ENCODE data around the gene SLC6A6. TPM values are rescaled to one million over a fixed set of nuclear protein-coding genes. Genes with fewer than 3 reads are reported as not detected.

Gene SLC6A6
- total RNA-seq = 10 to 100 TPM; 44.2 to 46.4 TPM

DNA sequence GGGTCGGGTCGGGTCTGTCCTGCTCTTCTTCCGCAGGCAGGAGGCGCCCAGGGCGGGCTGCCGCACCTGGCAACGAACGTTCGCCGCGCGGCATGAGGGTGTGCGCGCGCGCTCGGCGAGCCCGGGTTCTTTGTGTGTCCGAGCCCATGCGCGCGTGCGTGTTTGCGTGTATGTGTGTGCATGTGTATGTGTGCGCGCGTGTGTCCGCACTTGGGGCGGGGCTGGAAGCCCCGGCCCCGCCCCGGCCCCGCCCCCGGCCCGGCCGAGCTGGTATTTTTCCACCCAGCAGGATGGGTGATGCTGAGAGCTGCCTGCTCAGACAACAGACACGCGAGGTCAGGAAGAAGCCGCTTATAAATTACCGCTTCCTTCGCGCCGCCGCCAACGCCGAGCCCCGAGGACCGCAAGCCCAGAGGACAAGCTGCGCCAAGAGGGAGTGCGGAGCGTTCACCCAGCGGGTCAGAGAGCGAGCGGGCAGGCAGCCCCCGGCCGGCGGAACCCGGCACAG is at the start of gene SLC6A6:
TSS of gene SLC6A6 (plus strand) at position 303 of the 508 bp plus-strand sequence. CDS start 41,029 bp downstream, outside the sequence.
- ChIA-PET POLR2A (interaction anchor here (0.6 to 3.2 kb wide), 9 partner anchors 8 to 278 kb away, joined by 3 to 42 read pairs (median 4); partner anchors contain the start of genes CCDC174, CHCHD4, LSM3 and TMEM43), CTCF (interaction anchor here (0.7 to 2.9 kb wide), 8 partner anchors 10 to 141 kb away, joined by 3 to 10 read pairs (median 3); no protein-coding TSS in a partner anchor)

DNA sequence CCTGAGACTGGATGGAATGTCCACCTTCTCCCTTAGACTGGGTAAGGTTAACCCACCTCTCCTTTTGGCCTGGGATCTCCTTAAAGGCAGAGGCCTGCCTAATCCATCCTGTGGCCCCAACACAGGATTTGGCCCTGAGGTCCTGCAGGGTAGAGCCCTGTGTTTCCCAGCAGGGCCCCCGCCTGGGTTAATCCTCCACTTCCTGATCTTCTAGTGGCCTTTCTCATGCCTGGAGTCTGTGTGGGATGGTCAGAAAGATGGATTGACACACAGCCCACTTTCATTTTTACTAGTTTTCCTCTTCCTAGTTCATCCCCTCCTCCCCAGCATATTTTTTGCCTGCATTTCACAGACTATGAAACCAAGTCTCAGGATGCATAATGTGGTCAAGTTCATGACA is 48.9 kb upstream of the SLC6A6 start:
- ChIA-PET CTCF (interaction anchor here (0.6 kb wide), 1 partner anchor 205 kb away, joined by 4 read pairs; no protein-coding TSS in a partner anchor), POLR2A (no interaction called here)

DNA sequence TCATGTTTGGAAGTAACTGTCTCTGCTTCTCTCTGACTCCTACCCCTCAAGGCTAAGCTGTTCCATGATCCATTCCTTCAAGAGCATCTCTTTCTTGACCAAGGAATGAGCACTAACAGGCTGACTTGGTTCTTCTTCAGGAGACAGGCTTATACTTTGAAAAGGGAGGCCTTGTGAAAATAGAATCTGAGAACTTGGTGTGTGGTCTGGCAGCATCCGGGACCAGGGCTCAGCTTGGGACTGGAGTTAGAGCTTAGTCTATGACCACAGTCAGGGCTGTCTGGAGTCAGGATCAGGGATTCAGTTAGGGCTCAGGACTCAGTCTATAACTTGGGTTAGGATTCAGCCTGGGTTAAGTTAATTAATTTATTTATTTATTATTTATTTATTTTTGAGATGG is 44.9 kb upstream of the SLC6A6 start:
- ChIA-PET CTCF (no interaction called here), POLR2A (no interaction called here)

DNA sequence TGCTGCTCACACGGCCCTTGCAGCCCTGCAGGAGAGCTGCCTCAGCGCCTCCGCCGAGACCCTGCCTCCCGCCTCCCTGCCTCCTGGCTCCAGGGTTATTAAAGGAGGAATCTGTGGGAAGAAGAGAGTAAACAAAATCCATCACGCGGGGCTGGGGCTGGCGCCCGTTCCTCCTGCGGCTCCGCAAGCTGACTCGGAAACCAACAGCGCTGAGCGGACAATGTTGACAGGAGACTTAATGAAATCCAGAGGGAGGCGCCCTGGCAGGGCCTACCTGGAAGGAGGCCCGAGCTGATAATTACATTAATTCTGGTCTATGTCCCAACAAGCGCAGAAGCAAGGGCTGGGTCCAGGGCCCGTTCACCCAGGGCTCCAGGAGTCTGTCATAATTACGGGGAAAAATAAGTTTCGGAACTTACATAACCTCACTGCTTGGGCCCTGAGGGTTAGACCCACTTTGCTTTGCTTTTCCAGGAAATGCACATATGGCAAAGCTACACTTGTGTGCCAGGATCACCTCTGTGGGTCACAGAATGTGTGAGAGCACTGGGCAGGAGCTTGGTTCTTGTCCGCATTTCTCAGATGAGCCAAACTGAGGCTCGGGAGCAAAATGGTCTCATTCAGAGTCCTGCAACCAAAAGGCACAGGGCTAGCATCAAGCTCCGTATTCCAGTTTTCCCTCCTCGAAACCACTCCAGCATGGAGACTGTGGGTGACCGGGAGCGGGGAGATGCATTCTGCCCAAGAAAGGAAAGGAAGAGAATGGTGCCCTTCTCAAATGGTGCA is 43.8 kb upstream of the SLC6A6 start:
- CTCF ChIA-PET = no interaction called here
- POLR2A ChIA-PET = no interaction called here

DNA sequence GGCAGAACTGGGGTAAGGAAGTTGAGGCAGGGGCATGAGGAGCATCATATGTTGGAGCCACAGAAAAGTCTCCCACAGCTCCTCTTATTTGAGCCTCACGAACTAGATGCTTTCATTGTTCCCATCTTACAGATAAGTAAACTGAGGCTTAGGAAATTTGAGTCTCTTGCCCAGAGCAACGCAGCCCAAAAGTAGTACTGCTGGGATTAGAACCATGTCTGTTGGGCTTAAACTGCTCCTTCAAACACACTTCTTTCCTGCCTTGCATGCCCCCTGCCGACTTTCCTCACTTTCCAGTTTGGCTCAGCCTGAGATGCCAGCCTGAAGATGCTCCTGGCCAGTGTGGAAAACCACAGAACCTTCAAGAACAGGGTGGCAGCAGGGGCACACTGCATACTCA is 43.1 kb upstream of the SLC6A6 start:
- ChIA-PET CTCF (no interaction called here), POLR2A (no interaction called here)

DNA sequence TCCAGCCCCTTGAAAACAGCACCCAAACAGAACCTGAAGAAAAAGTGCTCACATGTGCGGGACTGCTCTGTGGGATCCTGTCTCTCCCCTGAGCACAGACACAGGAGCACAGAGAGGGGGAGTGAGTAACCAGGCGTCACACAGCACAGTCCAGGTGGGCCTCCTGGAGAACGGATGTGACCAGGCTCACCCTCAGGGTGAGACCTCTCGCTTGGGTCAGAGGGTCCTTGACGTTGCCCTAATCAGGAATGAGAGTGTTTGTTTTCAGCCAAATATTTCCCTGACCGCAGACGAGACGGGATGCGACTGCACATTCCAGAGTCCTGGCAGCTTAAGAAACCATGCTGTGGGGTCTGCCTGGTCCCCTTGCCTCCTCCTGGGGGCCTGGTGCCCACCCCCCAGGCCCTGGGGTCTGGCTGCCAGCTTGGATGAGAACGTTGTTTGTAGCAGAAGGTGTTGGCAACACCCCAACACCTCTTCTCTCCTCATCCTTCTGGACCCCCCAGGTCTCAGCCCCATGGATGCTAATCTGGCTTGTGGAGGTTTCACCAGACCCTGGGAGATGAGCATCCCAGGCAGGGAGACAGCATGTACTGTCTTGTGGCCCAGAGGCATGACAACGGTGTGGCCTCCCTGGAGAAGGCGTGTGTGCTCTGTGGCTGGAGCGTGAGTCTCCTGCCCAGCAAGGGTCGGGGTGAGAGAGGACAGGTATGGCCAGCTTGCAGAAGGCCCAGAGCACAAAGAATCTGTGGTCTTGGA is 42.1 kb upstream of the SLC6A6 start:
- POLR2A ChIA-PET = no interaction called here
- CTCF ChIA-PET = no interaction called here

DNA sequence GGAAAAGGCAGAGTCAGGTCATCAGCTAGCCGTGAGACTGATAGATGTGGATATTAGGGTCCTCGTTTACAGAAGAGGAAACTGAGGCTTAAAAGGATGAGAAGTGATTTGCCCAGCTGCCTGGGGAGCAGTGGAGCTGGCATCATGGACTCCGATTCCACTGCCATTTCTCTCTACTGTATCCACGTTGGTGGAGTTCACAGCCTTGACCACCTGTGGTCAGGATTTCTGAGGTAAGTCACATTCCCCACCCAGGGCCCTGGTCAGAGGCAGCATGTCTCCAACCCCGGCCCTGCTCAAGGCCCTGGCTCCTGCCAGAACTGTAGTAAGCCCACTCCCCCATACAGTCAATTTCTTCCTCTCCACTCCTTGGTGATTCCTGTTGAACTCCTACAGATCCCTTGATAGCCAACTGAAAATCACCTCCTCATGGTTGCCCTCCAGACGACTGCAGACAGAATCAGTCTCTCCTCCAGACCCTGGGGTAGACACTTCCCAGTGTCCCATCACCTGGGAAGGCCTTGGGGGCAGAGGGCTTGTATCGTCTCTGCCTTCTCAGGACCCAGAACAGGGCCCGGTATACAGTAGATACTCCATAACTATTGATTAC is 41.2 kb upstream of the SLC6A6 start:
- POLR2A ChIA-PET = no interaction called here
- CTCF ChIA-PET = no interaction called here

DNA sequence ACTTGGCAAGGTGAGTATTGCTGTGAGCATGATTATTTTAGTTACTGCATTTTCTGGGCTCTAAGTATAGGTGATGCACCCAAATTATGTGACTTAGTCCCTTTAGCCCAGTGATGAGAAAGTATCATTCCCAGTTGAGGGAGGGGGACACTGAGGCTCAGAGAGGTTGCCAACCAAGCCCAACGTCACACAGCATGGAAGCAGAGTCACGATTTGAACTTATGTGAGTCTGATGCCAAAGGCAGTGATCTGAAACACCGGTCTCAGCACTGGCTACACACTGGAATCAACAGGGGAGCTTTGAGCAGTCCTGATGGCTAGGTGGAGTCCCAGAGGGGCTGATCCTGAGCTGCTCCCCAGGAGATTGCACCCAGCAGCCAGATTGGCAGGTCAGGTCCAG is 39.5 kb upstream of the SLC6A6 start:
- ChIA-PET CTCF (no interaction called here), POLR2A (interaction anchor here (0.6 kb wide), 1 partner anchor 159 kb away, joined by 3 read pairs; no protein-coding TSS in a partner anchor)

DNA sequence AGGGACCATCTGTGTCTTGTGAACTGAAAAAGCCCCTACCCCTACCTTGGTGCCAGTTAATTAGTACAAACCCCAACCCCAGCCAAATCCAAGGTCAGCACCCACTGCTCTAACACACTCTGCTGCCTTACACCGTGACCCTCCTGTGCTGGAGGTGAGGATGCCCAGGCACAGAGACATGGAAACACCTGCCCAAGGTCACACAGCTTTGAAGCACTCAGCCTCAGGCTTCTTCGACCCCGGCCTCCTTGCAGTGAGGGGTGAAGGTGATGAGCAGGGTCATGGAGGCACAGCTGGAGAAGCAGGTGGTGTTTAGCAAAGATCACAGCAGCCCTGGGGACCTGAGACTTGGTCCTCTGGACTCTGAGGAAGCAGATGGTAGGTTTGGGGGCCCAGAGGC is 39.0 kb upstream of the SLC6A6 start:
- ChIA-PET POLR2A (no interaction called here), CTCF (no interaction called here)

DNA sequence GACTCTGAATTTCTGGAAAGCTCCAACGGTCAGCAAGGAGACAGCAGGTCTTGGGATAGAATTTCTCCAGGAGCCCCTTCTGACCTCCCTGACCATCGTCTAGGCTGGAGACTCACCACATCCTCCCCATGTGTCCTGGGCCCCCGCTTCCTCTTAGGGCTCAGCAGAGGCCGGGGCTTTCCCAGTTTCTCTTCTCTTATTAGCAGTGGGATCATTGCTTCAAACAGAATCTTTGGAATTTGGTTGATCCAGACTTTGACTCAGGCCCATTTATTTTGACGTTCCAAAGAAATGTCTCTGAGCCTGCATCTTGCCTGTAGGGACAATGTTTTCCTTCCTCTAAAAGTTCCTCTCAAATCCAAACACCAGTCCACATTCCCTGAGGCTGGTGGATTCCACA is 38.4 kb upstream of the SLC6A6 start:
- ChIA-PET POLR2A (no interaction called here), CTCF (no interaction called here)

DNA sequence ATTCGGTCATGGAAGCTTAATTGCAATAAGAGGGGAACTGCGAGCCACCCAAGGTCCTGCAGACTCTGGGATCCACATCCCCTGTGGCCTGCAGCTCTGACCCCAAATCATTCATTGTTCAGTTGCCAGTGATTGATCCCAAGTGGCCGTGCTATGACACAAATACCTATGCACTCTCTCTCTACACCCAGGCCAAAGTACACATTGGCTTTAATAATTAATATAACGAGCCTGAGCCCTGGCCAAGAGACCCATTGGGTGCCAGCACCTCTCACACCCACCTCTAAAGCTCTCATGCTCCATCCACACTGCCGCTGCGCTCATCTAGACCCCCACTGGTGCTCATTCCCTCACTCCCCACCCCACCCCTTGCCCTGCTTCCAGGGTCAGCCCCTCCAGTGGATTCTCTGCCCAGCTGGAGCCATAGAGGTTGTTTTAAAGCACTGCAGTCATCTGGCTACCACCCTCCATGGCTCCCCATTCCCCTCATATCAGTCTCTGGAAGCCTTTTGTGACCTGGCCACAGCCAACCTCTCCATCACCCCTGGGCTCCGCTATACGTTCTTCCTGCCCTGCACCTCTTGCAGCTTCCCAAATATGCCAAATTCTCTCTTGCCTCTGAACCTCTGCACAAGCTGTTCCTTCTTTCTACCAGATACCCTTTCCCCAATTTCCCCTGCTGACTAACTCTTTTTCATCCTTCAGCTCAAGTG is 37.7 kb upstream of the SLC6A6 start:
- POLR2A ChIA-PET = no interaction called here

DNA sequence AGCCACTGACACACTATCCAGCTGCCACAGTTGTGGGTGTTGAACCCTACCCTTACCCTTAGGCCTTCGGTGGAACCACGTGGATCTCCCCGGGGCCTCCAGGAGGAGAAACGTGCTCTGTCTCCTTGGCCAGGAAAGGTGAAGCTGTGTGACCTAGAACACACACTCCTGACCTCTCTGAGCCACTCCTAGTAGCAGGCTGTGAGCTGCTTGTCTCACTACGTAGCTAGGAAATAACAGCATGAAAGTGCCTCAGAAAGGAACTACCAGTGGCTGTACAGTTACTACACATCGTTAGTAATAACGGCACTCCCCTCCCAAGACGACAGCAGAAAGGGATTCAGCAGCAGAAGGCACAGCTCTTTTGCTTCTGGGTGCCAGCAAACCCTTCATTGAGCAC is 36.2 kb upstream of the SLC6A6 start:
- CTCF ChIA-PET = no interaction called here
- POLR2A ChIA-PET = no interaction called here

More for the DNA sequence above, 37.7 kb upstream of the SLC6A6 start:
- CTCF ChIA-PET = no interaction called here

DNA sequence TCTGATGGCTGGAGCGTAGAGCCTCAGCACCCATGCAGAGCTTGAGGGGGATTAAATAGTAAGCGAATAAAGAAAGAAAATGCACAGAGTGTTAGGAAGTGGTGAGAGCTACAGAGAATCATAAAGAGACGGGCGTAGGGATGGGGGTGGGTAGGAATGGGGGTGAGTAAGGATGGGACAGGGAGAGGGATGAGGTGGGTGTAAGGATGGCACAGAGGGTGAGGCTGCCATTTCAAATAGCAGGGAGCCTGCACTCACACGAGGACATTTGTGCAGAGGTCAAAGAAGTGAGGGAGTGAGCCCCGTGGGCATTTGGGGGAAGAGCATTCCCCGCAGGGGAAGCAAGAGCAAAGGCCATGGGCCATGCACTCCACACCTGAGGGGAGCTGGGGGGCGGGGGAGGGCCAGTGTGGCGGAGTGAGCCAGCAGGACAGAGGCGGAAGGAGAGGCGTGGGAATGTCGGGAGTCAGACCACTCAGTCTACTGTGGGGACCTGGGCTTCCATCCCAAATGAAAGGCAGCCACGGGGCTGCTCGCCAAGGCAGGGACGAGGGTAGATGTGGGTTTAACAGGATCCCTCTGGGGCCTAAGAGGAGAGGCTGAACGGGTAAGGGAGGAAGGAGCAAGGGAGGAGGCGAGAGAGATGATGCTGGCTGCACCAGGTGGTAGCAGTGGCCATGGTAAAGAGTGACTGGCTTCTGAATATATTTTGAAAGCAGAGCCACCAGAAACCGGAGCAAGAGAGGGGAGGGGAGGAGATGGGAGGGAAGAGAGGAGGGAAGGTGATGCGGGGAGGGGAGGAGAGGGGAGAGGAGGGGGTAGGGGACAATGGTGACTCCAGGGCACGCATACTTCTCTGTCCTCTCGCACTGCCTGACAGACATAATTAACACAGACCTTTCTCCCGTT is 35.2 kb upstream of the SLC6A6 start:
- CTCF ChIA-PET = no interaction called here

DNA sequence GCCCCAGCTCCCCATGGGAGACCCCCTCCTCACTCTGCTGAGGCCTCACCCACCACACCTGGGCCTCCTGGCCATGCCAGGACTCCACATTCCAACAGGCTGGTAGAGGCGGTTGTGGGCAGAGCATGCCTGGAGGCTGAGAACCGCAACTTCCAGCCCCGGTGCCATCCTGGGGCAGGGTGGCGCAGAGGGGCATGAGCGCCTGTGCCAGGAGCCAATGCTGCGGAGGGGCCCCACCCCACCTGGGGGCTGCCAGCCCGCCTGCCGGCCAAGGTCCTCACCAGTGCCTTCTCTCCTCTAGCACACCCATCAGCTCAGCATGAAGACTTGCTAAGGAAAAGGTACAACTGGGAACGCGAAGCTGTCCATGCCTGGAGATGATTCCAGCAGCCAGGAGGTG is 34.3 kb upstream of the SLC6A6 start:
- POLR2A ChIA-PET = no interaction called here
- CTCF ChIA-PET = no interaction called here

More for the DNA sequence above, 35.2 kb upstream of the SLC6A6 start:
- POLR2A ChIA-PET = no interaction called here

DNA sequence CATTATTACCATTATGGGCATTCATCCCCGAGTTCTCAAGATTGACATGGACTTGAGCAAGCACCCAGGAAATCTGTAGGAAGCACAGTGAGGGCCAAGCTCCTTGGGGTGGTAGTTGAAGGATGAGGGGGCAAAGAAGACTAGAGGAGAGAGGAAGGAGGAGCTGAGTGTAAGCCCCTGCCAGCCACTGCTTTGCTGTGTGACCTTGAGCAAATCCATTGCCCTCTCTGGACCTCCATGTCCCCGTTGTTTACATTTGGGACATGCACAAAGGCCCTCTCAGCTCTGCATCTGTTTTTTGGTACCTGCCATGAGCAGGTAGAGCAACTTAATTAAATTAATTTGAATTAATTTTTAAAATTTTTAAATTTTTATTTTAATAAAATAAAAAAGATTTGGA is 33.5 kb upstream of the SLC6A6 start:
- POLR2A ChIA-PET = no interaction called here

DNA sequence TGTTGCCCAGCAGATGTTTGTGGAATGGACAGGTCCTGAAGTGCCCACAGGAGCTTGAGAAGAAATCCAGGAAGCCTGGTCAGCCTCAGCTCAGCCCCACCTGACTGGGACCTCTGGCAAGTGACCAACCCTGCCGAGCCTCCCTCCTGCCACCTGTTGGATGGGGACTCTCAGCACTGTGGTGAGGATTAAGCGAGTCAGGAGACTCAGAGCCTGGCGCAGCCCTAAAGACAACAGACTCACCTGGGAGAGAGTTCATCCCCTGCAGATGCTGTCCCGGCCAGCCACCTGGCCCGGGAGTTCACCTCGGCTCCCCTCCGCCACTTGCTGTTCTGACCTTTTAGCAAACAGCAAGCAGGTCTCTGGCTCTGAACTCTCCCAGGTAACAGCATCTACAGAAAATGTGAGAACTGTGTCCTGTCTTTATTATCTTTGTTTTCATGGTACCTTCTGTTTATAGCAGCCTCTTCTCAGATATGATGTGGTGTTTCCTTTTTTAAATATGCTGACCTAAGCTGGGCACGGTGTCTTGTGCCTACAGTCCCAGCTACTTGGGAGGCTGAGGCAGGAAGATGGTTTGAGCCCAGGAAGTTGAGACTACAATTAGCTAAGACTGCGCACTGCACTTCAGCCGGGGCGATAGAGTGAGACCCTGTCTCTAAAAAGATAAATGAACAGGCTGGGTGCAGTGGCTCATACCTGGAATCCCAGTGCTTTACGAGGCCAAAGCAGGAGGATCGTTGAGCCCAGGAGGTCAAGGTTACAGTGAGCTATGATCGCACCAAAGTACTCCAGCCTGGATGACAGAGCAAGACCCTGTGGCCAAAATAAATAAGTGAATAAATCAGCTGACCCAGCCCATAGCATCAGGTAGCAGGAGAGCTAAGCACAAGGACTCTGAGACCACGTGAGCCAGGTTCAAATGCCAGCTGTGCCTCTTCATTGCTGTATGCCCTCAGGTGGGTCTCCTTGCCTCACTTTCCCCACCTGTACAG is 32.4 kb upstream of the SLC6A6 start:
- ChIA-PET CTCF (no interaction called here), POLR2A (interaction anchor here (0.7 kb wide), 1 partner anchor 61 kb away, joined by 3 read pairs; no protein-coding TSS in a partner anchor)

More for the DNA sequence above, 33.5 kb upstream of the SLC6A6 start:
- CTCF ChIA-PET = no interaction called here

DNA sequence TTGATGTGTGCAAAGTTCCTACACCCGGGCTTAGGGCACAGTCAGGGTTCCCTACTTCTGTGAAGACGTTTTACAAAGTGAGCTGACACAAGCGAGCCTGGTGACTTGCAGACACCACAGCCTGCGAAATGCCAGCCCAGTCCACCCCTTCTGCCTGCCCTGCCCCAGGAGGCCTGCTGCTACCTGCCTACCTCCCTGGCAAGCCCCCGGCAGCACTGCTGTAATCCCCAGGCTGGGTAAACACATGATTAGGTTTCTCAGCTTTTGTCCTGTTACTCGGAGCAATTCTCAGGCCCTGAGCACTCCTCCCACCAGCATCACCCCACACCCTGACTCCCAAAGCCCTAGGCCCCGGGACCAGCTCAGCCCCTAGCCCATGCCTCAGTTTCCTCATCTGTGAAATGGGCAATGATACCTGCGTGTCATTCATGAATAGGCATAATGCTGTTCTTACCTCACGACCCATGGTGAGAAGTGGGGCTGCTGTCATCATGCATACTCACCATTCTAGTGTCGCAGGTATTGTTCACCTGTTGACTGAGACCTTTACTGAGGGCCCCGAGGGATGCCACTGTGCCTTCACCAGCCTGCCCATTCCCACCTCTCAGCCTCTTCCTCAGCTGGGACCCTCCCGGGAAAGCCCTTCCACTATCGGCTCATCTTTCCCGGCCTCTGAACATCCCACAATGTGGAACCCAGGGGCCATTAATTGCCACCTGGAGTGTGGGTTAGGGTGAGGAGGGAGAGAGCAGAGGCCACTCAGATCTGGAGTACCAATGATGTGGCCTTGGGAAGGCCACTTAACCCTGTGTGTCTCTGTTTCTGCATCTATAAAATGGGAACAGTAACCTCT is 31.5 kb upstream of the SLC6A6 start:
- CTCF ChIA-PET = no interaction called here
- POLR2A ChIA-PET = interaction anchor here (0.7 kb wide), 1 partner anchor 60 kb away, joined by 3 read pairs; no protein-coding TSS in a partner anchor
